Adrenal gland (tissue), 5 donors: ENCODE measurements around the gene UPK1B.

Source experiments
- CTCF ChIP-seq, 6 experiments: fragments of 450-650 bp in 4 of 6; fragments of 200-600 bp in 2 of 6; sonication (generic) in 1 of 6; IDR thresholded peaks; 1 replicate in 5 of 6; 2 replicates in 1 of 6; pipeline versions ENCODE4 v1.5.1 to v1.8.0; 2016 to 2021; ENCODE audit warnings: antibody characterized with exemption in 6 of 6, mild to moderate bottlenecking in 2 of 6, moderate library complexity in 1 of 6
- POLR2A ChIP-seq, 2 donors: fragments of 450-650 bp; IDR thresholded peaks; one replicate each; pipeline ENCODE4 v1.6.1; 2017; ENCODE audit warnings: antibody characterized with exemption in 2 of 2, mild to moderate bottlenecking in 2 of 2, moderate library complexity in 1 of 2
- donor health status: DM: no; HTN: no; CAD: no.

GRCh38 chr3:119160361-119160760 is 13.0 kb upstream of the UPK1B start:
- no peak for TF ChIP-seq CTCF (IDR thresholded peaks at IDR 0.05)
- TF ChIP-seq POLR2A (IDR thresholded peaks at IDR 0.05) = no peak
